ENCODE data around the gene HNMT.
"Not testable (repeated sequence)": the region's sequence is repeated elsewhere in the genome, so short reads cannot be mapped to it uniquely, and the experiment has no call there.

HNMT gene

GRCh38 chr2:137946227-137946626 is 18.0 kb upstream of the HNMT start:
- DNase-seq (ENCODE audit: low spot score), result no peak

GRCh38 chr2:137947032-137947727 is 17.1 kb upstream of the HNMT start:
- no peak for DNase-seq (ENCODE audit: low spot score)

GRCh38 chr2:137947728-137948336 is 16.4 kb upstream of the HNMT start:
- peak; percentile 48 for DNase-seq (ENCODE audit: low spot score)

GRCh38 chr2:137948894-137949293 is 15.4 kb upstream of the HNMT start:
- DNase-seq (ENCODE audit: low spot score), result no peak

- DNase-seq (ENCODE audit: low spot score), result no peak
Measured at GRCh38 chr2:137950238-137950637, 14.0 kb upstream of the HNMT start.

- no peak for DNase-seq (ENCODE audit: low spot score)
Measured at GRCh38 chr2:137951586-137951985, 12.7 kb upstream of the HNMT start.

GRCh38 chr2:137952586-137953129 is 11.6 kb upstream of the HNMT start:
- no peak for DNase-seq (ENCODE audit: low spot score)

GRCh38 chr2:137955536-137955935 is 8.7 kb upstream of the HNMT start:
- DNase-seq (ENCODE audit: low spot score), result no peak

- DNase-seq (ENCODE audit: low spot score), result no peak
Measured at GRCh38 chr2:137957033-137957432, 7.2 kb upstream of the HNMT start.

- no peak for DNase-seq (ENCODE audit: low spot score)
Measured at GRCh38 chr2:137959166-137959565, 5.1 kb upstream of the HNMT start.

GRCh38 chr2:137960223-137960622 is 4.0 kb upstream of the HNMT start:
- DNase-seq (ENCODE audit: low spot score), result no peak

GRCh38 chr2:137961602-137962001 is 2.7 kb upstream of the HNMT start:
- DNase-seq (ENCODE audit: low spot score), result no peak

GRCh38 chr2:137963535-137964065 is 673 bp upstream of the HNMT start:
- DNase-seq (ENCODE audit: low spot score), result no peak

GRCh38 chr2:137964859-137965459 is 686 bp downstream of the HNMT start:
- DNase-seq (ENCODE audit: low spot score), result no peak

GRCh38 chr2:137966043-137966442 is 1.8 kb downstream of the HNMT start:
- DNase-seq (ENCODE audit: low spot score), result no peak

GRCh38 chr2:137967042-137967441 is 2.8 kb downstream of the HNMT start:
- DNase-seq (ENCODE audit: low spot score), result no peak

- DNase-seq (ENCODE audit: low spot score), result no peak
Measured at GRCh38 chr2:137968477-137969417, 4.5 kb downstream of the HNMT start.

GRCh38 chr2:137969418-137969765 is 5.1 kb downstream of the HNMT start:
- DNase-seq (ENCODE audit: low spot score), result peak; percentile 87

GRCh38 chr2:137969876-137970275 is 5.6 kb downstream of the HNMT start:
- no peak for DNase-seq (ENCODE audit: low spot score)

GRCh38 chr2:137971259-137971658 is 7.0 kb downstream of the HNMT start:
- not testable (repeated sequence) for DNase-seq (ENCODE audit: low spot score)

GRCh38 chr2:137973280-137973679 is 9.0 kb downstream of the HNMT start:
- DNase-seq (ENCODE audit: low spot score), result no peak

All from COLO829 (cell line).